Measurements from ENCODE around the gene NAPB.

NAPB gene

GRCh38 chr20:23374441-23374840, 46.8 kb downstream of the NAPB start:
- no peak for DNase-seq (ENCODE audit: low spot score)
- TF ChIP-seq, protein P1, sequence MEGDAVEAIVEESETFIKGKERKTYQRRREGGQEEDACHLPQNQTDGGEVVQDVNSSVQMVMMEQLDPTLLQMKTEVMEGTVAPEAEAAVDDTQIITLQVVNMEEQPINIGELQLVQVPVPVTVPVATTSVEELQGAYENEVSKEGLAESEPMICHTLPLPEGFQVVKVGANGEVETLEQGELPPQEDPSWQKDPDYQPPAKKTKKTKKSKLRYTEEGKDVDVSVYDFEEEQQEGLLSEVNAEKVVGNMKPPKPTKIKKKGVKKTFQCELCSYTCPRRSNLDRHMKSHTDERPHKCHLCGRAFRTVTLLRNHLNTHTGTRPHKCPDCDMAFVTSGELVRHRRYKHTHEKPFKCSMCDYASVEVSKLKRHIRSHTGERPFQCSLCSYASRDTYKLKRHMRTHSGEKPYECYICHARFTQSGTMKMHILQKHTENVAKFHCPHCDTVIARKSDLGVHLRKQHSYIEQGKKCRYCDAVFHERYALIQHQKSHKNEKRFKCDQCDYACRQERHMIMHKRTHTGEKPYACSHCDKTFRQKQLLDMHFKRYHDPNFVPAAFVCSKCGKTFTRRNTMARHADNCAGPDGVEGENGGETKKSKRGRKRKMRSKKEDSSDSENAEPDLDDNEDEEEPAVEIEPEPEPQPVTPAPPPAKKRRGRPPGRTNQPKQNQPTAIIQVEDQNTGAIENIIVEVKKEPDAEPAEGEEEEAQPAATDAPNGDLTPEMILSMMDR (IDR thresholded peaks at IDR 0.05; ENCODE audit: extremely low read depth, missing control alignments): no peak

DNA sequence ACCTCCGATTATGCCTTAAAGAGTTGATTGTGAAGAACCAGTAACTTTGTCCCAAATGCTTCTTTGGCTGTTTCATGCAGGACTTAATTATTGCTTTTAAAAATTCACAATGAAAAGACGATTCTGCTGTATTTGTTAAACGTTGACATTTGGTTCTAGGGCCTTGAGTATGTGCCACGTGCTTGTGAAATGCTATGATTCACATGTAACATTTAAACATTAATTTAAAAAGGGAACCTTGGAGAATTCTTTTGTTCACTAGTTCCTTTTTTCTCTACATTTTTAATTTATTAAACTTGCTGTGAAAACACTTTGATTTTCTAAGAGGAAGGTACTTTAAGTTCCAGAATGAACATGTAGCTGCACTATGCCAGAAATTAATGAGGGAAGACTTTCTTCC, 49.8 kb downstream of the NAPB start:
- no peak for DNase-seq (ENCODE audit: low spot score)

DNA sequence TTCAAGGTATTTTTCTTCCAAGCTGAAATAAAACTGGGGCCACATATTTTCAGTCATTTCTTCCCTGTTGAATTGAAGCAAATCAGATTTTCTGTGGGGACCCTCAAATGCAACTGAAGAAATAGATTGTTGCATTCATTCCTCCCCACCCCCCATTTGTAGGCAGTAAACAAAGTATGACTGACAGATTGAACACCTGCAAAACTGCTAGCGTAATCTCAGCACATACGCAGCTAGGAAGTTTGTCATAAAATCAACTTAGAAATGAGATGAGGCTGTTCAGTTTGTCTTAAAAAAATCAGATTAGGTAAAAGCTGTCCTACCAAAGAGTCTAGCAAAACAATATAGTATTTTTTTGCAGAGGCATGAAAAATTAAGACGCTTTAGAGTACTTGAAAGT, 50.4 kb downstream of the NAPB start:
- TF ChIP-seq, protein P1 (IDR thresholded peaks at IDR 0.05; ENCODE audit: extremely low read depth, missing control alignments): no peak
- no peak for DNase-seq (ENCODE audit: low spot score)

More for the DNA sequence above, 49.8 kb downstream of the NAPB start:
- TF ChIP-seq, protein P1 (IDR thresholded peaks at IDR 0.05; ENCODE audit: extremely low read depth, missing control alignments): no peak

DNA sequence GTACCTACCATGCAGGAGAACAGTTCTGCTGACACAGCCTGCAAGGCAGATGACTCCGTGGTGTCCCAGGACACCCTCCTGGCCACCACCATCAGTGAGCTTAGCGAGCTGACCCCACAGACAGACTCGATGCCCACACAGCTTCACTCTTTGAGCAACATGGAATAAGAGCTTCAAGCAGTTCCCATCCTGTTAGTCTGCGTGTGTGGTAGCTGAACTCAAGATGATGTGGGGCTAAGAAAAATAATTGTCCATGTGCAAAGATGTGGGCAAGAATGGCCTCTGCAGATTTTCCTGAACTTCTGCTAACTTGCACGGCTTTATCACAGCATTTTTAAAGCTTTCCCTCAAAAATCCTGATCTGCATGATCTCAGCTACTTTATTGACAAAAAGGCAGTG, 51.0 kb downstream of the NAPB start:
- TF ChIP-seq, protein P1 (IDR thresholded peaks at IDR 0.05; ENCODE audit: extremely low read depth, missing control alignments): no peak
- no peak for DNase-seq (ENCODE audit: low spot score)

DNA sequence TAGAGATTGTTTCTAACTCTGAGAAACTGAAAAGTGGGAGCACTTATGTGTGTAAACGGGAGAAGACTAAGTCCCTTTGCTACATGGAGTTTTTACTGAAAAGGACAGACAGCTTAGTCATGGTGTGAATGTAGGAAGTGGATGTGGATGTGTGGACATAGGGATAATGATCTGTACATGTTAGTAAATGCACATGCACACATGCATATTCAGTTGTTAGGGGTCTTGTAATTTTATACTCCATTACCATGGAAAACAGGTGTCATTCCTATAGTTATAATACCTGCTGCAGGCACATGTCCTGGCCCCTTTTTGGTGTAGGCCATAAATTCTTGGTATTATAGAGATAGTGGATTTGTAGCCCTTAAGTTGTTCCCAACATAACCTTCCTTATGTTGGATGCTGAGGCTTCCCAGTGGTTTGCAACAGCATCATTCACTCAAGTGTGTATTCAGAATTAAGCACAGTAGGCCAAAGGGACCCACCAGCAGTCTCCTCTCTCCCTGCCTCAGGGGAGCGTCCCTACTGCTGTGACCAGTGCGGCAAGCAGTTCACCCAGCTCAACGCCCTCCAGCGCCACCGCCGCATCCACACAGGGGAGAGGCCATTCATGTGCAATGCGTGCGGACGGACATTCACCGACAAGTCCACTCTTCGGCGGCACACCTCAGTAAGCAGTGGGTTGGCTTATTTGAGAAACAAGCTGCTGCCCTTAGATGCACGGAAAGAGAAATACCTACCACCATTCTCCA, 52.0 kb downstream of the NAPB start:
- TF ChIP-seq, protein P1 (IDR thresholded peaks at IDR 0.05; ENCODE audit: extremely low read depth, missing control alignments): no peak
- no peak for DNase-seq (ENCODE audit: low spot score)

DNA sequence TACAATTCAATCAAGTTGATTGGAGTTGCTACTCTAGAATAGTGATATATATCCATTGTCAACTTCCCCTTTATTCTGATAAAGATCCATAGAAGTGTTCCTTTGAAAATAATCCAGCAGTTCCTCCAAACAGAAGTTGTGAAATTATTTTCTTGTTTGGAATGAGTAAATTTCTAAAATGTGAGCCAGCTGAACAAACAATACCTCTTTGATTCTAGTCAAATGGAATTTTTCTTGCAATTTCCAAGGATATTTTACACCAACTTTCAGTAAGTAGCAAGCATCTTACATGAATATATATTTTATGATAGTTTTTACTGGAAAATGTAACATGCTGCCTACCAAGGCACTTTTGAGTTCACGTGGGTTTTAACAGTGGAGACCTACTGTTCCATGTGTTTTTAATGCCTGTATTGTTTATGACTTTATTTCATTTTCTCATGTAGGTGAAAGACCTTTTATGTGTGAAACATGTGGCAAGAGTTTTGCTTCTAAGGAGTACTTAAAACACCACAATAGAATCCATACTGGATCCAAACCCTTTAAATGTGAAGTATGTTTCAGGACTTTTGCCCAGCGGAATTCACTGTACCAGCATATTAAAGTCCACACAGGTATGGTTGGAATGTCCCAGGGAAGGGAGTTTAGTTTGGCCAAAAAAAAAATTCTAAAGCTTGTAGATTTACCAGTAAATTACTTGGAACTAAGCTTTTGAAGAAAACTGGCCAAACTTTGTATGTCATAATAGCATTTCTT, 52.8 kb downstream of the NAPB start:
- TF ChIP-seq, protein P1 (IDR thresholded peaks at IDR 0.05; ENCODE audit: extremely low read depth, missing control alignments): no peak
- DNase-seq (ENCODE audit: low spot score): no peak

DNA sequence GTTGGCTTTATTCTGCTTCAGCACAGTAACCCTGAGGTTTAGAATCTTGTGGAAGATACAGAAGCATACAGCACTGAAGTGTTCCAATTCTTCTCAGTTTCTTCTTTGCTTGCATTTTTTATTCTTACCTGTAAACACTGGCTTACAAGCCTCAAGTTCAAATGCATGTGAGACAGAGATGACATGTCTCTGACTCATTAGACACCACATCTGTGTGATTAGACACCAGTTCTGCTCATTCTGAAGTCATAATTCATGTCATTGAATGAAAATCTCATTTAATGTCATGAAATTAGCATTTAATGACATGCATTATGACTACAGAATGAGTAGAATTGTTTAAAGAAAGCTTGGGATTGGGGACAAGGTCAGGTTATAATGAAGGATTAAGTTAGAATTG, 53.5 kb downstream of the NAPB start:
- TF ChIP-seq, protein P1 (IDR thresholded peaks at IDR 0.05; ENCODE audit: extremely low read depth, missing control alignments): no peak
- DNase-seq (ENCODE audit: low spot score): no peak
